K562 (cell line): Measurements from ENCODE around the gene CCDC116. TPM values are rescaled to one million over a fixed set of nuclear protein-coding genes. Genes with fewer than 3 reads are reported as not detected.

Source experiments
- ATAC-seq: fragments of 200-7000 bp; cut with Tn5 transposase; 3 replicates; pipeline ENCODE4 v1.9.1; 2020; ENCODE audit warnings: moderate library complexity
- BruUV-seq: library from RNA; stranded (reverse); fragments of 400-500 nt; replicated peaks from 2 replicates; lab custom pipeline; 2021; lab: Mats Ljungman, UMichigan
- CTCF ChIA-PET: fragments of 300-600 bp; formaldehyde crosslinking; extraction: SDS; loops from one replicate; lab custom pipeline; 2021; ENCODE audit warnings: low intra/inter-chr PET ratio; lab: Yijun Ruan, JAX
- POLR2A ChIA-PET: fragments of 300-600, 350-650 bp; sonication (Branson Sonifier 250); formaldehyde crosslinking; extraction: SDS; loops from one replicate; lab custom pipeline; 2021; ENCODE audit warnings: antibody characterized with exemption, inconsistent platforms; lab: Yijun Ruan, JAX
- DNase-seq, 4 experiments: peaks; one replicate each; pipeline versions ENCODE4 v3.0.0 to v3.0.0-alpha.2; 2011 to 2018; ENCODE audit warnings: low spot score in 3 of 4, mixed read lengths in 3 of 4; ENCODE audit errors: extremely low read depth in 1 of 4
- FAIRE-seq: peaks from 2 replicates; lab custom pipeline; 2011; peaks lifted over from hg19 to GRCh38; lab: Jason Lieb, UNC
- H2AFZ ChIP-seq: 2 replicates; pipeline ENCODE4 v1.6.0; 2011; ENCODE audit warnings: low read depth, low read length, control low read depth, inconsistent platforms
- H3K27ac ChIP-seq: fragments of 200-600 bp; 3 replicates; pipeline ENCODE4 v1.8.0; 2011; ENCODE audit warnings: low read depth, mild to moderate bottlenecking, control low read depth, inconsistent platforms, low read length, moderate library complexity, mixed read lengths; ENCODE audit errors: extremely low read depth
- H3K27me3 ChIP-seq, 2 experiments: fragments of 300-600 bp in 1 of 2; 2 replicates in 1 of 2; 3 replicates in 1 of 2; pipeline versions ENCODE4 v1.6.0 to v1.8.0; 2011; ENCODE audit warnings: inconsistent platforms in 2 of 2, low read length in 2 of 2, mild to moderate bottlenecking in 1 of 2, mixed read lengths in 1 of 2, moderate library complexity in 1 of 2; ENCODE audit not compliant: control insufficient read depth in 2 of 2, insufficient read depth in 2 of 2
- H3K36me3 ChIP-seq: fragments of 300-600 bp; 3 replicates; pipeline ENCODE4 v1.8.0; 2011; ENCODE audit warnings: mild to moderate bottlenecking, low read length, inconsistent platforms; ENCODE audit not compliant: control insufficient read depth, insufficient read depth
- H3K4me1 ChIP-seq, 2 experiments: fragments of 200-600 bp in 1 of 2; replicated peaks in 1 of 2; 2 replicates in 1 of 2; 3 replicates in 1 of 2; pipeline versions ENCODE4 v1.5.1 to v1.8.0; 2011; ENCODE audit warnings: inconsistent platforms in 2 of 2, low read length in 2 of 2, mild to moderate bottlenecking in 1 of 2, mixed read lengths in 1 of 2, moderate library complexity in 1 of 2; ENCODE audit not compliant: control insufficient read depth in 2 of 2, insufficient read depth in 2 of 2
- H3K4me2 ChIP-seq: 2 replicates; pipeline ENCODE4 v1.6.1; 2011; ENCODE audit warnings: low read length, control low read depth, inconsistent platforms, mixed read lengths; ENCODE audit not compliant: insufficient read depth
- H3K4me3 ChIP-seq: fragments of 200-600 bp; sonication (generic), shearing (Covaris generic); 2 replicates; pipeline ENCODE4 v1.5.1; 2016; ENCODE audit warnings: control low read depth, inconsistent platforms
- H3K79me2 ChIP-seq: fragments of 200-600 bp; 3 replicates; pipeline ENCODE4 v1.8.0; 2011; ENCODE audit warnings: low read length, inconsistent platforms; ENCODE audit not compliant: control insufficient read depth, insufficient read depth
- H3K9ac ChIP-seq, 2 experiments: 2 replicates each; pipeline versions ENCODE4 v1.6.0 to v1.6.1; 2011; ENCODE audit warnings: low read depth in 2 of 2, low read length in 2 of 2, control low read depth in 1 of 2, inconsistent platforms in 1 of 2, mild to moderate bottlenecking in 1 of 2, mixed read lengths in 1 of 2; ENCODE audit not compliant: insufficient read depth in 1 of 2
- H3K9me1 ChIP-seq: one replicate; pipeline ENCODE4 v1.6.0; 2011; ENCODE audit warnings: inconsistent platforms, mild to moderate bottlenecking, low read length, moderate library complexity; ENCODE audit not compliant: control insufficient read depth, insufficient read depth
- H3K9me3 ChIP-seq: replicated peaks from 2 replicates; pipeline ENCODE4 v1.5.1; 2011; ENCODE audit warnings: low read depth, low read length, inconsistent platforms; ENCODE audit not compliant: control insufficient read depth, insufficient read depth
- H4K20me1 ChIP-seq: replicated peaks from 2 replicates; pipeline ENCODE4 v1.6.1; 2011; ENCODE audit warnings: low read length, inconsistent platforms, mixed read lengths; ENCODE audit not compliant: control insufficient read depth, insufficient read depth
- ARID4B ChIP-seq: sonication (generic); formaldehyde crosslinking; IDR thresholded peaks from 2 replicates; pipeline ENCODE4 v1.8.0; 2022; ENCODE audit warnings: mild to moderate bottlenecking, missing genetic modification reagents
- CHD1 ChIP-seq: fragments of 200-600 bp; sonication (generic); IDR thresholded peaks from one replicate; pipeline ENCODE4 v1.6.1; 2012; ENCODE audit warnings: mild to moderate bottlenecking, moderate library complexity, low read length, inconsistent platforms
- IRF2 ChIP-seq: sonication (generic); formaldehyde crosslinking; IDR thresholded peaks from 2 replicates; pipeline ENCODE4 v1.8.1; 2022; ENCODE audit warnings: mild to moderate bottlenecking, missing genetic modification reagents
- KLF1 ChIP-seq: fragments of 450-650 bp; IDR thresholded peaks from 2 replicates; pipeline ENCODE4 v1.6.1; 2016; ENCODE audit warnings: missing genetic modification characterization, missing compliant biosample characterization
- MLX ChIP-seq, 2 experiments: fragments of 450-650 bp in 1 of 2; sonication (generic) in 1 of 2; formaldehyde crosslinking; conservative IDR thresholded peaks; 2 replicates each; pipeline versions ENCODE4 v1.4.0 to v1.8.1; 2020 to 2022; ENCODE audit warnings: mild to moderate bottlenecking in 1 of 2, missing genetic modification reagents in 1 of 2
- PTBP1 ChIP-seq: fragments of 200-400 bp; formaldehyde crosslinking; IDR thresholded peaks from 2 replicates; pipeline ENCODE4 v1.6.1; 2017; ENCODE audit warnings: low read depth, low read length
- USF1 ChIP-seq: sonication (generic); formaldehyde crosslinking; IDR thresholded peaks from 2 replicates; pipeline ENCODE4 v1.9.0; 2022; ENCODE audit warnings: mild to moderate bottlenecking, missing genetic modification reagents
- ZNF511 ChIP-seq: sonication (generic); formaldehyde crosslinking; IDR thresholded peaks from 2 replicates; pipeline ENCODE4 v1.8.0; 2022; ENCODE audit warnings: mild to moderate bottlenecking, missing genetic modification reagents
- ZNF57 ChIP-seq: fragments of 450-650 bp; formaldehyde crosslinking; IDR thresholded peaks from 2 replicates; pipeline ENCODE4 v1.4.0; 2020; ENCODE audit warnings: mild to moderate bottlenecking, moderate library complexity
- ZNF707 ChIP-seq: fragments of 250-450 bp; sonication (Bioruptor Pico); conservative IDR thresholded peaks from 2 replicates; pipeline ENCODE4 v1.8.0; 2022; ENCODE audit warnings: inconsistent platforms, mild to moderate bottlenecking, moderate library complexity
- WGBS: fragments of 100-300 bp; shearing (Covaris generic); methylation state at CpG from one replicate; pipeline ENCODE4 v1.1.6; 2016; ENCODE audit warnings: low coverage, mixed read lengths; ENCODE audit not compliant: insufficient coverage; ENCODE audit errors: missing lambda C conversion rate; 5-methylcytosine and 5-hydroxymethylcytosine counted together
- in situ Hi-C: fragments of 300-500 bp; cut with MboI; formaldehyde crosslinking; loops from 4 replicates; pipeline ENCODE4 v1.15.0; 2018; ENCODE audit warnings: inconsistent platforms, mixed read lengths
- intact Hi-C: fragments of 100-400 bp; cut with micrococcal nuclease; formaldehyde crosslinking; loops from 2 replicates; pipeline ENCODE4 v1.14.2; 2022
- polyA plus RNA-seq, 8 experiments: library from polyadenylated mRNA; depleted of rRNA in 4 of 8; stranded (reverse) in 5 of 8; unstranded in 3 of 8; fragments of >200 nt; fragmentation: Nextera tagmentation in 2 of 8; fragmentation: Illumina TruSeq in 1 of 8; extraction: Ambion mirVana in 2 of 8; extraction: Trizol in 1 of 8; gene quantifications; 2 replicates each; pipeline versions ENCODE4 v1.2.1 to v1.2.3, GENCODE V29; 2011 to 2014; ENCODE audit warnings: inconsistent platforms in 1 of 8, missing spikeins in 1 of 8
- total RNA-seq, 7 experiments: library from RNA; depleted of rRNA in 6 of 7; stranded (reverse); fragments of >200 nt in 6 of 7; fragmentation: Illumina TruSeq in 2 of 7; extraction: Trizol in 2 of 7; gene quantifications; 2 replicates each; pipeline versions ENCODE4 v1.2.1 to v1.2.3, GENCODE V29; 2011 to 2021; ENCODE audit warnings: low replicate concordance in 1 of 7
- TF ChIP-seq, protein P1 (sequence below): fragments of 450-650 bp; formaldehyde crosslinking; IDR thresholded peaks from 2 replicates; pipeline ENCODE4 v1.4.0; 2022; ENCODE audit warnings: missing genetic modification characterization

Gene CCDC116
- total and polyA plus RNA-seq, 9 of the 15 experiments (the other 6 are each of a cell fraction or from before 2014, with no cell fraction given): 1.6 to 11.3 (median 4.7) TPM

DNA sequence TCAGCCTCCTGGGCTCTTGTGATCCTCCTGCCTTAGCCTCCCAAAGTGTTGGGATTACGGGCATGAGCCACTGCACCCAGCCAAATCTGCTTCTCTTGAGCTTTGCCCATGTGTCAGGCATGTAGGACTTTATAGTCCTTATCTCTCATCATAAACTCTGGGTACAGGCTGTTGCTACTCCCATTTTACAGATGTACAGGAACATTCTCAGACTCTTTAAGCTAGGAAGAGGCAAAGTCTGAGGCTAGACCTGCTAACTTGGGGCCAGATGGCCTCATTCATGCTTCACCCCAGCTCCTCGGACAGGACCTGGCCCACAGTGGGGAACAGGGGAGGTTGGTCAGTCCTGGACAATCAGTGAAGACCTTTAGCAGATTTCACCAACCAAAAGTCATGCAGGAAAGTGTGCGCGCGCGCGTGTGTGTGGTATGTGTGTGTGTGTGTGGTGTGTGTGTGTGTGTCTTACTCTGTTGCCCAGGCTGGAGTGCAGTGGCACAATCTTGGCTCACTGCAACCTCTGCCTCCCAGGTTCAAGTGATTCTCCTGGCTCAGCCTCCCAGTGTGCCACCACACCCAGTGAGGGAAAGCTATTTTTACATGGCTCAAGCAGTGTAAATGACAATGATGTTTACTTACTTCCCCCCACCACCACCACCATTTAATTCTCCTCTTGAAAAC lies 26.5 kb upstream of the CCDC116 start:
- Histone ChIP-seq H3K27ac (no peak overlapping the region; the same call in 2 of the 3 replicates), H3K9me3 (no peaks in the 10 kb centered on the region), H3K9ac (peak overlapping the region in 1 of 2 experiments; percentile 3; a peak in 2 of 4 replicates), H3K79me2 (peaks cover 92% of the 10 kb centered on the region), H3K9me1 (peaks cover 24% of the 10 kb centered on the region), H3K4me3 (no peak overlapping the region), H3K4me1 (peaks cover 26 to 29% of the 10 kb centered on the region in 2 experiments), H2AFZ (no peak overlapping the region), H3K4me2 (no peak overlapping the region), H3K36me3 (peaks cover 75% of the 10 kb centered on the region), H4K20me1 (peaks cover 51% of the 10 kb centered on the region), H3K27me3 (peaks cover 0 to 2% of the 10 kb centered on the region in 2 experiments; a peak in 1 of 5 replicates)
- in situ Hi-C loops (no loop called here), intact Hi-C loops (loop anchor here (2.0 kb wide), 1 partner anchor 17 kb away; no protein-coding TSS in a partner anchor)
- no peak for FAIRE-seq
- ChIA-PET POLR2A (interaction anchor here (0.6 to 76.8 kb wide), 6 partner anchors 3 to 960 kb away, joined by 3 to 4622 read pairs (median 8); partner anchors contain the start of genes CCDC116, SDF2L1 and YDJC), CTCF (interaction anchor here (0.5 to 0.8 kb wide), 2 partner anchors 15 to 1186 kb away, joined by 3 read pairs; no protein-coding TSS in a partner anchor)
- BruUV-seq: no TSS peak
- peak in 1 of 4 experiments; percentile 47 for DNase-seq
- peak; percentile 0; the same call in 2 of the 3 replicates for ATAC-seq
- 84% methylated on average over 7 of the region's 7 CpGs for WGBS
- TF ChIP-seq ZNF57 (CRISPR knock-in tag) (0 out of 2 replicates have a peak, but pooled peaks have one; percentile 49), MLX (CRISPR knock-in tag; conservative IDR thresholded peaks at IDR 0.05) (0 out of 4 replicates have a peak, but pooled peaks of 1 of the 2 experiments have one; percentile 50), PTBP1 (no peak), USF1 (peak; percentile 40; the same call in 1 of the 2 replicates), CHD1 (peak; percentile 36), ZNF511 (CRISPR knock-in tag) (no peak), KLF1 (tag) (no peak), ZNF707 (no peak), ARID4B (CRISPR knock-in tag) (peak; percentile 81), IRF2 (no peak; the same call in 1 of the 2 replicates)
- TF ChIP-seq, protein P1, sequence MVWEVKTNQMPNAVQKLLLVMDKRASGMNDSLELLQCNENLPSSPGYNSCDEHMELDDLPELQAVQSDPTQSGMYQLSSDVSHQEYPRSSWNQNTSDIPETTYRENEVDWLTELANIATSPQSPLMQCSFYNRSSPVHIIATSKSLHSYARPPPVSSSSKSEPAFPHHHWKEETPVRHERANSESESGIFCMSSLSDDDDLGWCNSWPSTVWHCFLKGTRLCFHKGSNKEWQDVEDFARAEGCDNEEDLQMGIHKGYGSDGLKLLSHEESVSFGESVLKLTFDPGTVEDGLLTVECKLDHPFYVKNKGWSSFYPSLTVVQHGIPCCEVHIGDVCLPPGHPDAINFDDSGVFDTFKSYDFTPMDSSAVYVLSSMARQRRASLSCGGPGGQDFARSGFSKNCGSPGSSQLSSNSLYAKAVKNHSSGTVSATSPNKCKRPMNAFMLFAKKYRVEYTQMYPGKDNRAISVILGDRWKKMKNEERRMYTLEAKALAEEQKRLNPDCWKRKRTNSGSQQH (CRISPR knock-in tag): peak; percentile 80; the same call in 1 of the 2 replicates
